ENCODE data around the gene ANO9.
"Not testable (repeated sequence)": the region's sequence is repeated elsewhere in the genome, so short reads cannot be mapped to it uniquely, and the experiment has no call there.

ANO9 gene

DNA sequence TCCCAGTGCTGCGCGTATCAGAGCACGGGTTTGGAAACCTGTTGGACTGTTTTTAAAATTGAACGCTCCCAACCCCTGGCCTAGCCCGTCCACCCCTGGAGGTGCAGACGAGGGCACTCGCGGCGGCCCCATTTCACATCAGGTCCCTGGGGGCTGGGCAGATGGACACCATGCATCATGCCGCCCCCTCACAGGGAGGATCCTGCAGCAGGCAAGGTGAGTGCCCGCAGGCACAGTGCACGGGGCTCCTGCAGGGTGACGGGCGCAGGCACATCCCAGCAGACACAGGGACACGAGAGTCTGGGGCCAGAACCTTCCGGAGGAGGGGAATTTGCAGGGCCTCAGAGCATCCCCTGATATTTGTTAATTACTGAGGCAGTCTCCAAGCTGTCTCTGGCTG lies 7.3 kb downstream of the ANO9 start:
- DNase-seq (ENCODE audit: low spot score) = no peak

DNA sequence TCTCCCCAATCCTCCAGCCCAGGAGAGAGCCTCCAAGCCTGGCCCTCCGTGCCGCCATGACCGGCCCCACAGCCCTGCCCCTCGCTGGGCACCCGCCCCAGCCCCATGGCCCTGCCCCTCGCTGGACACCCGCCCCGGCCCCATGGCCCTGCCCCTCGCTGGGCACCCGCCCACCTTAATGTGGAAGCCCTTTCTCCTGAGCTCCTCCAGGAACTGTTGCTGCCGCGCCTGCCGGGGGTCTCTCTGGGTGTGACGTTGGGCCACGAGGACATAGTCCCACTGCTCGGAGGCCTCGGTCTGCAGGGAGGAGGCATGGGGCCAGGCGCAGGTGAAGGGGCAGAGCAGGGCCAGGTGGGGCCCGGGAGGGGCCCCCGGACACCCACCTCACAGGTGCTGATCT lies 8.2 kb downstream of the ANO9 start:
- no peak for DNase-seq (ENCODE audit: low spot score)

DNA sequence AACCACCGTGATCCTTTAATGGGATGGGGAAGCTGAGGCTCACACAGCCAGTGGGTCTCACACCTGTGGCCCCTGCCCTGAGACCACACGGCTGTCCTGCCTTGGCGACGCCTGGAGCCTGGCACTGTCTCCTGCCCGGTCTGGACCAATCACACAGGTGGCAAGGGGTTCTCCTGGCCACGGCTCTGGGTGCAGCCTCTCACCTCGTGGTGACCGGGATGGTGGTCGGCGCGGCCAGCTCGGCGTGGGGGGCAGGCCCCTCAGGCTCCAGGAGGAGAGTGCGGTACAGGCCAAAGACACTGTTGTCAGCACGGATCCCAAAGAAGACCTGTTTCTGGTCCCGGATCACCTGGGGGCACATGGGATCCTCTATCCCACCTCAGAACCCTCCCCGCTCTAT lies 8.7 kb downstream of the ANO9 start:
- no peak for DNase-seq (ENCODE audit: low spot score)

DNA sequence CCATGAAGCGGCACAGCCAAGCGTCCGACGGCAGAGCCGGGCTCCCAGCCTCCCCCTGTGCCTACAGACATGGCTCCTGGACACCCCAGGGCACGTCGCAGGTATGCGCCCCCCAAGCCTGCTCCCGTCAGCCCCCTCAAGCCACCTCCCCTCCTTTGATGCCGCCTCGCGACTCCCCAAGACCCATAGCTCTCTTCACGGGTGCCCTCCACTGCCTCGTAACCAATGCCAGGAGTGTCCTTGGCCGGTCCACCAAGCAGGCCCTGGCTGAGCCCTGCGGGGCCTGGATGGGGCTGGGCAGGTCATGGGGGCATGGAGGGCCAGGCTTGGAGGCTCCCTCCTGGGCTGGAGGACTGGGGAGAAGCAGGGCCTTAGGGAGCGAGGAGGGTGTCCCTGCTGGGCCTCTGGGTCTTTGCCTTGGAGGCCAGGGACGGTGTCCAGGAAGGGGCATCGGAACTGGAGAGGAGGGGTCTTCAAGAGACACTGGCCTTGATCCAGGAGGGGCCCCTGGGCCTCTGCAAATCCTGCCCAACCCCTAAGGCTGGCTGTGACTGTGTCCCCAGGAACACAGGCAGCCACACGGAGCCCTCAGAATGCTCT lies 9.2 kb downstream of the ANO9 start:
- no peak for DNase-seq (ENCODE audit: low spot score)

DNA sequence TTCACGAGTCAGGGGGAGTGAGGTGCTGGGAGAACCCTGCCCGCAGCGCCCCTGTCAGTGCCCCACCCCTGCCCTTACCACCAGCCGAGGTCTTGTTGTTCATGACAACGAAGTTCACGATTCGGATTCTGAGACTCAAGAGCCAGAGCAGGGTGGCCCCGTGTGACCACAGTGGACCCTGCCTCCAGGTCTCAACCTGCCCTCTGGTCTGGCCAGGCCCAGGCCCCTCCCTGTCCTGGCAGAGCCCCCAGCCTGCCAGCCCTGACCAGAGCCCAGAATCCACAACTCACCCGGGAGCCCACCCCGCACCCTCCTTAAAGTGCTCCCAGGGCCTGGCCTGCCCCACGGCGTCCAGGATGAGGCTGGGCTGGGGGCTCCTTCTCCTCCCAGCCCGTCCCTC lies 9.9 kb downstream of the ANO9 start:
- DNase-seq (ENCODE audit: low spot score) = no peak

DNA sequence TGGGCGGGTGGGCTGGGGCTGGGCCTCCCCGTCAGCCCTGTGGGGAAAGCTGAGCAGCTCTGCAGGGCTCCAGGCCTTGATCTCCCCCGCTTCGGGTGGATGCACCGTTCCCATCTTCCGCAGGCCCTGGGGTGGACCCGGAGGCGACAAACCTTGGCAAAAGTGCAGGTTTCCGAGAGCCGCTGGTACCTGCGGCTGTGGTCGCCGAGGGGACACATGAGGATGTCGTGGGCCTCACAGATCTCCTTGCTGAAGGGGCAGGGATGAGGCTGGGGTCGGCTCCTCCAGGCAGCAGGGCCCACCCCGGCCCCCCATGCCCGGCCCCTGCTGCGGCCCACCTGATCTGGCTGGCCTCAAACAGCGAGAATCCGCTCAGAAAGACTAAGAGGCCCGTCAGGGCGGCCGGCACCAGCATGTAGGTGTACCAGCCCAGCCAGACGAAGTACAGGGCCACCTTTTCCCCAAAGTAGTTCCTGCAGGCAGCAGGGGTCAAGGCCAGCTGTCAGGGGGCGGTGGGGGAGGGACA lies 11.8 kb downstream of the ANO9 start:
- no peak for DNase-seq (ENCODE audit: low spot score)

DNA sequence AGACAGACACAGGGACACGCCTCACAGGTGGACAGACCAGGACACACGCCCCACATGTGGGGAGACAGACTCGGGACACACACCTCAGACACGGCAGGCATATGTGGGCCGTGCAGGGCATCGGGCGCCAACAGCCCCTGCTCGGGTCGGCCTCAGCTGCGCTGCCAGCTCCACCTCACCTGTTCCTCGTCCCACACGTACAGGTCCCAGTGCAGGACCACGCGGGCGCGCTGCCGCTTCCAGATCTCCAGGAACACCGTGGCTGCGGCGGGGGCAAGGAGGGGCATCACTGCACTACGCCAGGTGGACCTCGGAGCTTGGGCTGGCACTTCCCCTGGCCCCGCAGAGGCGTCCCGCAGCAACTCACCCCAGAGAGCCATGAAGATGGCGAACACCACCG lies 12.4 kb downstream of the ANO9 start:
- DNase-seq (ENCODE audit: low spot score) = no peak

DNA sequence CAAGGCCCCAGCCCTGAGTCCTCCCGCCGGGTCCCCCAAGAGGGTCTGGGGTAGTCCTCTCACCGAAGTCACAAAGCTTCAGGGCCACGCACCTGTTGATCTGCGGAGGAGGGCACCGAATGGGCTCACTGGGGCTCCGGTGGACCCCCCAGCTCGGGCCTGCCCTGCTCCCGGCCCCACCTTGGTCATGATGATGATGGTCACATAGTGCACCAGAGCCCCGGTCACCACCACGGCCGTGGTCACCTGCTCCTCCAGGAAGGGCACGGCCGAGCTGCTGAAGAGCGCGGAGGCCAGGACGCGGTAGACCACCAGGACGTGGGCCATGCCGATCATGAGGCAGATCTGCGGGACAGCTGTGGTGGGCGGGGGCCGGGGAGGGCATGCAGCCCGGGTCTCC lies 13.5 kb downstream of the ANO9 start:
- DNase-seq (ENCODE audit: low spot score) = no peak

DNA sequence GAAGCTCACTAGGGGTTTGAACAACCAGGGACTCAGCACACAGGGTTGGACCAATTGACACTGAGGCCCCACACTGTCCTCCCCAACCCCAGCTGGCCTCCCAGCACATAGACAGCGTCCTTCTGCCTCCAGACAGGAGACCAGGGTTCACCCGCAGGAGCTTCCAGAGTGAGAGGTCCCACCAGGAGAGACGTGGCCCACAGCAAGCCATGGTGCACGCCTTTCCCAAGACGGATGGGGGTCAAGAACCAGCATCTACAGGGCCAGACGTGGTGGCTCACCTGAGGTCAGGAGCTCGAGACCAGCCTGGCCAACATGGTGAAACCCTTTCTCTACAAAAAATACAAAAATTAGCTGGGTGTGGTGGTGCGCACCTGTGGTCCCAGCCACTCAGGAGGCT lies 15.0 kb downstream of the ANO9 start:
- DNase-seq (ENCODE audit: low spot score) = no peak

DNA sequence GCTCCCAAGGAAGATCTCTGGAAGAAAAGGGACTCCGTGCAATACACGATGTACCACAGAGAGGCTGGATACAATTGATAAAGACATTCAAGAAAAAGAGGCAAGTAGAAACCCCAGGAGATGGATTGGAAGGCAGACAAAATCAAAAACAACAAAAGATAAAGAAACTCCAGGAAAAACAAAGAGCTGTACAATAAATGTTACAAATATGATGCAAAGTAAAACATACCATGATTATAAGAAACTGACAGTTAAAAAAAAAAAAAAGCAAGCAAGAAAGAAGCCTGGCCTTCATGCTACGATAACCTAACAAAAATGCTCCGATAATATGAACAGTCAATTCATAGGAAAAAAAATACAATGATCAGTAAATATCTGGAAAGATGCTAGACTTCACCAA lies 16.5 kb downstream of the ANO9 start:
- DNase-seq (ENCODE audit: low spot score) = no peak

DNA sequence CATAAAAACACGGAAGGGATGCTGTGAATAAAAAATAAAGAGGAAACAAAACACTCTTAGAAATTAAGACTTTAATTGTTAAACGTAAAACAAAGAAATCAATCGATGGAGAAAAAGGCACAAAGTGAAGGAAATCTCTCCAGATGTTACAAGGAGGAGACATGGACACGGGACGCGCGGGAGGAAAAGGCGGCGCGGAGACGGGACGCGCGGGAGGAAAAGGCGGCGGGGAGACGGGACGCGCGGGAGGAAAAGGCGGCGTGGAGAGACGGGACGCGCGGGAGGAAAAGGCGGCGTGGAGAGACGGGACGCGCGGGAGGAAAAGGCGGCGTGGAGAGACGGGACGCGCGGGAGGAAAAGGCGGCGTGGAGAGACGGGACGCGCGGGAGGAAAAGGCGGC lies 17.0 kb downstream of the ANO9 start:
- DNase-seq (ENCODE audit: low spot score) = not testable (repeated sequence)

DNA sequence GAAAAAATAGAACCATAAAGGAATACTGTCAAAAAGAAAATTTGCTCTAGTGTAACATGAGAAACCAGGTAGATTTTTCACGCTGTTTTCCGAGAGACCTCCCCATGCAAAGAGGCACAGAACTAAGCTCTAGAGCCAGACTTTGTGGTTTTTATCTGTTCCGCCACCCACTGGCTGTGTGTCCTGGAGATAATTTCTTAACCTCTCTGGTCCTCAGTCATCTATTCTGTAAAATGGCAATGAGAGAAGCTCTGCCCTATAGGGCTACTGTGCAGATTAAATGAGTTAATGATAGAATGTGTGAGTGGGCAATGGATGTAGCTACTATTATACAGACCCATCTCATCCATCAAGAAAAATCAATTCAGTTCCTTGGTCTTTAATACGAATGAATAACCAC lies 17.6 kb downstream of the ANO9 start:
- no peak for DNase-seq (ENCODE audit: low spot score)

DNA sequence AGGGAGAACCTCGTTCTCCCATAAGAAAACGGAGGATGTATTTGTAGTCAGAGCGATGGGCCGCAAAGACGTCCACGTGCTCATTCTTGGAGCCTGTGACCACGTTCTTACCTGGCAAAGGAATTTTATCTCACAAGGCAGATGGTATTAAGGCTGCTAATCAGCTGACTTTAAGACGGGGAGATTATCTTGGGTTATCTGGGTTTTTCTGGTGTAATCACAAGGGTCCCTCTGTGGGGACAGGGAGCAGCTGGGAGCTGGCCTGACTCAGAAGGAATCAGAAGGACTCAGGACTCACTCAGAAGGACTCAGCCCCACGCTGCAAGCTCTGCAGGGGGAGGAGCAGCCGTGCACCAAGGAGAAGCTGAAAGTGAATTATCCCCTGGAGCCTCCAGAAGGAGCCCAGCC lies 19.6 kb downstream of the ANO9 start:
- no peak for DNase-seq (ENCODE audit: low spot score)

DNA sequence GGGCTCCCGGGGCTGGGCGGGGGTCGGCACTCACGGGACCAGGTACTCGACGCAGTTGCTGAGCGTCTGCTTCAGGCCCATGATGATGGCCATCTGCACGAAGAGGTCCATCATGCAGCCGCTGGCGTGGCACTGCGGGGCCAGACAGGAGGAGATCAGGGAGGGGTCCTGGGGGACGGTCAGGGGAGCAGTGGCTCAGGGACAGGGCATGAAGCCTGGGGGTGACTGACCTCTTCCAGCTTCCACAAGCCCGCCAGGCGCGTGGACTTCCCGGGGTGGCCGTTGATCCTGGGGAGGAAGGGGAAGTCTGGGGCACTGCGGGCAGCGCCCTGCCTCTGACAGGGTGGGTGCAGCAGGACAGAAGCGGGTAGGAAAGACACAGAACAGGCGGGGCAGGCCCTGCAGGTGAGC lies 20.9 kb downstream of the ANO9 start:
- no peak for DNase-seq (ENCODE audit: low spot score)

DNA sequence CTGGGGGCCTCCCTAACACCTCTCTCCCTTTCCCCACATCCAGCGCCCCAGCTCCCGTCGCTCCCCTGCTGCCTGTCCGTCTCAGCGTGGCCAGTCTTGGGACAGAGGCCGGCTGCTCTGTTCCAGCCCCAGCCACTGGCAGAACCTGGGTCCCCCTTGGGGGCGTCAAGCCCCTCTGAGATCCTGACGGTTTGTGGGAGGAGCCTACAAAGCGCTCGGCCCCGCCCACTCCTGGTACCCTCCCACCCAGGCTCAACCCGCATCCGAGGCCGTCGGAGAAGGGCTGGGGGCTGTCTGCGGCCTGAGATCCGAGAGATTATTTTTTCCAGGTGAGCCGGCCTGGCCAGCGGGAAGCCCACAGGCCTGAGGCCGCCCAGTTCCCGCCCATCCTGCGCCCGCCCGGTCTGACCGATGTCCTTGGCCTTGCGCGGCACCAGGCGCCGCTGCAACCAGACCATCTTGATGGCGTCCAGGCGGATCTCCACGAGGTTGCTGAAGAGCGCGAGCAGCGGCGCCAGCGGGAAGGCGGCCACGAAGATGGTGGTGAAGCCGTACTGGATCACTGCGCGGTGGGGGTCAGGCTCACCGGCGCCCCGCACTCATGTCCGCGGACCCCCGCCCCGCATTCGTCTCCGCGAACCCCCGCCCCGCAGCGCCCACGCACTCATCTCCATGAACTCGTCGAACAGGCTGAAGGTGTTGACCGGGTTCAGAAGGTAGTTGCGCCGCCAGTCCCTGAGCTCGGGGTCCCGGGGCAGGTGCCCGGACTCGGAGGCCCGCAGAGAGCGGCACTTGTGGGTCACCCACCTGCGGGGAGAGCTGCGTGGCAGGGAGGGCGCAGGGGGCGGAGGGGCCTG lies 21.5 kb downstream of the ANO9 start:
- DNase-seq (ENCODE audit: low spot score) = no peak

DNA sequence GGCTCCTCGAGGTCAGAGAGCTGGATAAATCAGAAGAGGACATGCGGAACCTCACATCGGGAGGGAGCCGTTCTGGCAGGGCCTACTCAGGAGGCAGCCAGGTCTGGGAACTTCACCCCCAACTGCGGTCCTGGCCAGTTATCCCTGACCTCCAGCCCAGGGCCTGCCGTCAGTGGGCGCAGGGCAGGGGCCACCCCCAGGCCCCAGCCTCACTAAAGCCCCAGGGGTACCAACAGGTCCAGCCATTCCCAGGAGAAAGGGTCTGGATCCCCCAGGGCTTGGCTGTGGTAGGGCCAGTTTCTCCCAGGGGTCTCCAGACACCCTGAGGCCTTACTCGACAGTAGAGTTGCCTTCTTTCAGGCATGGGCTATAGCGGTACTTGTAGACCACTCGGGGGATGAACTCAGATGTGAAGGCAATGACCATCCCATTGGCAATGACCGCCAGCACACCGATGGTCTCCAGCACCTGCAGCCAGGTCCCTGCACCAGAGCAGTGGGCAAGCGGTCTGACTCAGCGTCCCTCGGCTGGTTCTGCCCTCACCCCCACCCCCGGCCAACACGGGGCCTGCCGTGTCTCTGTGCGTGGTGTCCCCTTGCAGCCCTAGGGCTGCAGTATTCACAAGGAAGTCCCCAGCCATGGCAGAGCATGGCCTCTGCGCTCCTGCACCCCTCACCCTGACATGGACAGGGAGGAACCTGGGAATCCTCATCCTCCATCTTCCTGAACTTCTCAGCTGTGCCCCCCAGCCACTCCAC lies 22.4 kb downstream of the ANO9 start:
- DNase-seq (ENCODE audit: low spot score) = no peak

DNA sequence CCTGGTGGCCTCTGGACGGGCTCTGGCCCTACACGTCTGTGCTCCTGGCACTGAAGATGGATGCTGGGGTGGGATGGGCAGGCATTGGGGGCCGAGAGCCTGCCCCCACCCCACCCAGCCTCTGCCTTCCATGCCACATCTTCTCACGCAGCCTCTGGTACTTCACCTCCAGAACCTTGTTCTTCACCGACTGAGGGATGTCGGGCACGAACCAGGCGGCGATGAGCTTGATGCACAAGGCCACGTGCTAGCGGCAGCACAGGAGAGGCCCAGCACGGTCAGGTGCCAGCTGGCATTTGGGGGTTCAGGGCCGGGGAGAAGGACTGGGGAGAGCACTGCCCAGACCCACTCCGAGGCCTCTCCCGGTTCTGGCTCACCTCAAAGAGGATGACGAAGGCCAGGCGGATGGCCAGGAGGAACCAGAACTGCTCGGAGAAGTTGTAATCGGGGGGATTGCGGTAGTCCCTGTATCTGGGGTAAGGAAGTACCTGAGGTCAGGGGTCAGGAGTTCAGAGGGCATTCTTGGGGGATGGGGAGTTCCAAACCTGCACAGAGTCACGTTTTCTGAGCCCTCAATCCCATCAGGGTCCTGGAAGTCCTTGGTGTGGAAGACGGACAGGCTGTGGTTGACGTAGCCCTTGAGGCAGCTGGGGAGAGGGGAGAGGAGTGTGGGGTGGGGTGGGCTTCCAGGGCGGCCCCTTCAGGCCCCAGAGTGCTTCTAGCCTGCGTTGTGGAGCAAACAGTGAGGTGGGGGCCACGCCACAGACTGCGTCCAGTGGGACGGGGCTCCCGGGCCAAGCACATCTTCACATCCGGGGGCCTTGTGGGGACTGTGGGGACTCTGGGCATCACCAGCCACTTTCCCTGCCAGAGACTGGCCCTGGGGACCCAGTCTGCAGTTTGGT lies 23.2 kb downstream of the ANO9 start:
- DNase-seq (ENCODE audit: low spot score) = no peak

DNA sequence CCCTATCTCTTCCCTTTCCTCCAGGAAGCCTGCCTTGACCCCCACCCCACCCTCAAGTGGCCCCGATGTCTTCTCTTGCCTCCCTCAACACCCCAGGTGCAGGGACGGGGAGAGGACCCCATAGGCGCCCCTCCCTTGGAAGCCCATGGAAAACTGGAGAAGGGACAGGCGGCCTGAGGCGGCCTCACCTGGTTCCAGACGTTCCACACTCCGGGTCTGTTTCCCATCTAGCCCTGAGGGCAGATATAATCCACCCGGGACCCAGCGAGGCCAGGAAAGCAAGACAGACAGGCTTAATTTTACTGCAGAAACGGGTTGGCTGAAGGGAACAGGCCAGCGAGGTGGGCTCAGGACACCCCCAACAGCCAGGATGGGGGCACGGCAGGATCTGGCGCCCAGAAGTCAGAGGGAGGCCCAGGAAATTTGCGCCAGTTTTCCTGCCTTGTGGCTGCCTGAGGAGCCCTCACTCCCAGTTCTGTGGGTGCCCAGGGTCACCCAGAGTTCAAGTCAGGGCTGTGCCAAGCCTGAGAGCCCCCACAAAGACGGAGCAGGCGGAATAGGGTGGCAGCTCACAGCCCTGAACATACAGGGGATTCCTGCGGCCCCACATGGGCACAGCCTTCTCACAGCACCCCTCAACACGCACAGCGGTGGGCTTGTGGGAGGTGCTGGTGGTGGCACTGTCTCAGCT lies 24.0 kb downstream of the ANO9 start:
- DNase-seq (ENCODE audit: low spot score) = no peak

DNA sequence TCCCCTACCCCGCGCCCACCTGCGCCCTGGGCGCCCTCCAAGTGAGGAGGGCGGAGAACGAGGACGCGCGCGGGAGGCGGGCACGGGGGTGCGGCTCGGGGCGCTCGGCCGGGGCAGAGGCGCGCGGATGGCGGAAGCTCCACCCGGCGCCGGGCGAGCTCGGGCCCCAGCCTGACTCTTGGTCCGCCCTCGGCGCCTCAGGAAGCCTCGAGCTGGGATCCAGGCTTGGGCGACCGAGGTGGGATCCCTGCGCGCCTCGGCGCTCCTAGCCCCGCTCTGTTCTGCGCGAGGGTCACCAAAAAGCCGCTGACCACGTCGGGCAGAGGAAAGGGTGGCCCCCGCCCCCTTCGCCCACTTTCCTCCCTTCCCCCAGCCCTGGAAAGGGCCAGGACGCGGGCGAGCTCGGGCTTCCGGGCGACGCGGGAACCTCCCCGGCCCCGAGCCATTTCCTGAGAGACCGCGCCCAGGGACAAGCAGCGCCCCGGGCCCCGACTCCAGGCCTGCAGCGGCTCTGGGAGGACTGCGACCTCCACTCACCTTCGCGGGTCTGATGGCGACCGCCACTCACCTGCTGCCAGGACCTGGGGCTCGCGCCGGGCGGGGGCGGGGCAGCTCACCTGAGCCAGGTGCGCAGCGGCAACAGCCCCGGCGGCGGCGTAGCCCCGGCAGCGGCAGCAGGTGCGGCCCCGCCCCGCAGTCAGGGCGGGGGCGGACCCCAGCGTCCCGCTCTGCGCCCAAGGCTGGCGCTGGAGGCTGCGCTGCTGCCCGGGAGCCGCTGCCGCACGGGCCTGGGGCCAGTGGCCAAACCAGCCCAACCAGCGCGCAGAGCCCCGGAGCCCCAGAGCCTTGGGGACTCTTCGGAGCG lies 24.8 kb downstream of the ANO9 start:
- no peak for DNase-seq (ENCODE audit: low spot score)

DNA sequence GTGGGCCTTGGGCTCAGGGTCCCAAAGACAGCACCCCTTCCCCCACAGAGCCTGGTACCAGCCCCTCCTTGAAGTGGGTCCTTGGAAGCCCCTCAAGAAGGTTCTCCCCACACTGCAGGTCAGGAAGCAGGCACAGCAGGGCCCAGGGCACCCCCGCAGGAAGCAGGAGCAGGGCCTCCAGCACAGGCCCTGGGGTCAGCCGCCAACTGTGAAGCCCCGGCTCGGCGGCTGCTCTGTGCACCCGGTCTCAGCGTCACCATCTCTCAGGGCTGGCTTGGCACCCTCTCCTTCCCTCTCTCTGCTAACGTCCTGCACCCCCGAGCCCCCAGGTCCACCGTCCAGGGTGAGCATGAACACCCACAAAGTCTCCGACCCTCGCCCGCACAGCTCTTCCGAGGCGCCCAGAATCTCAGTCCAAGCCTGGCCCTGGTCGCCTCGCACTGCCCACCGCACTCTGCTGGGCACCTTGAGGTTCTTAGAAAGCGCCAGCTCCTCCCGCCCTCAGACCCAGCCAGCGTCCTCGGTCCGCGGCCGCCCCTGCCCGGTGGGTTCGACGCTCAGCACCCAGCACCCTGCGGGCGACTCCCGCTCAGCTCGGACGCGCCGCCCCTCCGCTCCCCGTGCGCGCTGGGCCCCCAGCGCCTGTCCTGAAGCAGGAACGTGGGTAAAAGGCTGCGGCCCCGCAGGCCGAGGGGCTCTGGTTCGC lies 25.6 kb downstream of the ANO9 start:
- no peak for DNase-seq (ENCODE audit: low spot score)
